Activated T-cell treated with anti-CD3 and anti-CD28 coated beads, Interleukin-2, amount 50 U/mL, for 24 hours (primary cell): ENCODE measurements around the gene KIAA1958.

Experiments
- DNase-seq: peaks from one replicate; pipeline ENCODE4 v3.0.0-alpha.2; 2020
- H3K27ac Mint-ChIP-seq: 2 replicates; pipeline ENCODE4 v1.8.0; 2020; ENCODE audit warnings: mild to moderate bottlenecking, mixed read lengths
- H3K27me3 Mint-ChIP-seq: 2 replicates; pipeline ENCODE4 v1.8.0; 2020; ENCODE audit warnings: mixed read lengths
- H3K36me3 Mint-ChIP-seq: 2 replicates; pipeline ENCODE4 v1.8.0; 2020; ENCODE audit warnings: low read depth, mixed read lengths
- H3K4me1 Mint-ChIP-seq: 2 replicates; pipeline ENCODE4 v1.8.0; 2020; ENCODE audit warnings: low read depth, mixed read lengths
- H3K4me3 Mint-ChIP-seq: 2 replicates; pipeline ENCODE4 v1.8.0; 2020; ENCODE audit warnings: mild to moderate bottlenecking, moderate library complexity, mixed read lengths
- H3K9me3 Mint-ChIP-seq: 2 replicates; pipeline ENCODE4 v1.8.0; 2020; ENCODE audit warnings: mixed read lengths

Gene KIAA1958

DNA sequence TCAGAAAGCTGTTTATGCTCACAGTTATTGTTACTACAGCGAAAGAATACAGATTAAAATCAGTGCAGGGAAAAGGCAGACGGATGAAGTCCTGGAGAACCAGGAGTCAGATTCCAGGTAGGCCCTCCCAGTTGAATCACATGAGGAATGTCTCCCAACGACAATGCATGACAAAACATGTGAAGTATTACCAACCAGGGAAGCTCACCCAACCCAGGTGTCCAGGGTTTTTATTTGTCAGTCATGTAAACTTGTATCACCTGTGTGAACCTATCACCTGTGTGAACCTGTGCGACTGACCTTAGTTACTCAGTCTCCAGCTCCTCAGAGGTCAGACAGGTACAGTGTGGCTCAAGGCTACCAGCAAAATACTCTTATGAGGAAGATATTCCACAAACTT lies 63.9 kb downstream of the KIAA1958 start:
- DNase-seq = no peak
- H3K9me3 Mint-ChIP-seq = no peaks in the 10 kb centered on the region
- no peak overlapping the region for H3K27ac Mint-ChIP-seq
- H3K36me3 Mint-ChIP-seq = no peaks in the 10 kb centered on the region
- H3K27me3 Mint-ChIP-seq = no peaks in the 10 kb centered on the region
- H3K4me1 Mint-ChIP-seq = peaks cover 10% of the 10 kb centered on the region
- H3K4me3 Mint-ChIP-seq = no peak overlapping the region

DNA sequence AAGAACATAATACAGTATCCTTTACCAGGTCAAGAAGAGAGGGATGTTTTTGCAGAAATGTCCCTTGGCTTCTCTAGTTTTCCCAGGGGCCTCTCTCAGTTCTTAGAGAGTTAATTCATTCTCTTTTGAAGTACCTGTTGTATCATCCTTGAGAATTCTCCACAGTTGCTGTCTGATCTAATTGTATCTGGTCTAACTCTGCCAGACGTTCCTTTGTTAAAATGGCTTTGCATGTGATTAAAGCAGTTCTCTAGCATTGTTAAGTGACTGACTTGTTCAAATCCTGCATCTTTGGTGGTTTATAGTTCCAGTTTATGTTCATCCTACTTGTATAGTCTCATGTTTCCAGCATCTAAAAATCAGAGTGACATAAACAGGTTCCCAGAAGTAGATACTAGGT lies 65.0 kb downstream of the KIAA1958 start:
- peaks cover 7% of the 10 kb centered on the region for H3K4me1 Mint-ChIP-seq
- no peaks in the 10 kb centered on the region for H3K9me3 Mint-ChIP-seq
- H3K27ac Mint-ChIP-seq = no peak overlapping the region
- H3K4me3 Mint-ChIP-seq = no peak overlapping the region
- DNase-seq = no peak
- H3K27me3 Mint-ChIP-seq = no peaks in the 10 kb centered on the region
- H3K36me3 Mint-ChIP-seq = no peaks in the 10 kb centered on the region

DNA sequence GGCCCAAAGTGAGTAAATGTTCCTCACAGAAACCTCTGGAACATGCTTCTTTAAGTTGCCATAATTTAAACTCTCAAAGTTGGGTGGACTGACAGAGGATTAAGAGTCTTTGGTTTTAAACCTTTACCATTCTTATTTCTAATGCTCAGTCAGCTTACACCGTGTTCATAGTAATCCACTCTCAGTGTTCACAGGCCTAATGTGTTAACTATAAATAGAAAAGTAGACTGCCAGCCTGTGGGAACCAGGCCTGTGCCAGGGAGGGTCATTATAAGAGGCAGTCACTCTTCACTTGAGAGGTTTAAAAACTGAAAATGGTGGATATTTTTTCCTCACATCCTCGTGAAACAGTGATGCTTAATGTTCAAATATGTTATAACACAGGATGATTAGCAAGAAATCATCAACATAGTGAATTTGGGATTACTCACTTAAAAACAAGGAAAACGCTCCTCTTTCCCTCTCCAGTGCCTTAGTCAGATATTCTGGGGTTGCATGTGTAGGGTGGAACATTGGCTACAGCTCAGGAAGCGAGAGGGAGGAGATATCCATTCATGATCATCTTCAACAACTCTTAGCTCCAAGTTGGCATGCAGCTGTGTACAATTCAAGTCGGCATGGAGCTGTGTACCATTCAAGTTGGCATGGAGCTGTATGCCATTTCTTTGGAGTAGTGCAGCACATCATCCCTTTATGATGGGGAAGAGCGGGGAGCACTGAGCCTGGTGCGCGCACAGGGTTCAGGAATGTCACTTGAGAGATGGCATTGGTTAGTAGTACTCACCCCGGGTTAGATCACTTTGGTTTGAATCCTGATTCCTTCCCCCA lies 65.8 kb downstream of the KIAA1958 start:
- H3K36me3 Mint-ChIP-seq = no peaks in the 10 kb centered on the region
- H3K27me3 Mint-ChIP-seq = no peaks in the 10 kb centered on the region
- peaks cover 6% of the 10 kb centered on the region for H3K4me1 Mint-ChIP-seq
- no peak overlapping the region for H3K27ac Mint-ChIP-seq
- H3K9me3 Mint-ChIP-seq = no peaks in the 10 kb centered on the region
- no peak for DNase-seq
- no peak overlapping the region for H3K4me3 Mint-ChIP-seq

DNA sequence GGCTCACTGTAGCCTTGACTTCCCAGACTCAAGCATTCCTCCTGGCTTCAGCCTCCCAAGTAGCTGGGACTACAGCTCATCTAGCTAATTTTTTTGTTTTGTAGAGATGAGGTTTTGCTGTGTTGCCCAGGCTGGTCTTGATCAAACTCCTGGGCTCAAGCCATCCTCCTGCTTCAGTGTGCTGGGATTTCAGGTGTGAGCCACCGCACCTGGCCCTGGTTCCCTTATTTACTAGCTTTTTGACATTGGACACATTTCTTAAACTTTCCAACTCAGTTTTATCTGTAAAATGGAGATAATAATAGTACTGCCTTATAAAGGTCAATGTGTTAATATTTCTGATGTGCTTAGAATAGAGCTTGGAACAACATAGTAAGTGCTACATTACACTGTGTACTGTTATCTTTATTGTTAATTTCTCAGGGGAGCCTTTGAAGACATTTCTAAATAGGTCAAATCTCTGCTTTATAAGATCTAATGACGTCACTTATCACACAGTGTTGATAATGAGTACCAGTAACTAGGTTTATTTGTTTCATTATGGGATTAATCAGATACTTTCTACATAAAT lies 66.7 kb downstream of the KIAA1958 start:
- no peak for DNase-seq
- peaks cover 6% of the 10 kb centered on the region for H3K4me1 Mint-ChIP-seq
- H3K36me3 Mint-ChIP-seq = no peaks in the 10 kb centered on the region
- no peaks in the 10 kb centered on the region for H3K27me3 Mint-ChIP-seq
- H3K9me3 Mint-ChIP-seq = no peaks in the 10 kb centered on the region
- no peak overlapping the region for H3K27ac Mint-ChIP-seq
- no peak overlapping the region for H3K4me3 Mint-ChIP-seq

DNA sequence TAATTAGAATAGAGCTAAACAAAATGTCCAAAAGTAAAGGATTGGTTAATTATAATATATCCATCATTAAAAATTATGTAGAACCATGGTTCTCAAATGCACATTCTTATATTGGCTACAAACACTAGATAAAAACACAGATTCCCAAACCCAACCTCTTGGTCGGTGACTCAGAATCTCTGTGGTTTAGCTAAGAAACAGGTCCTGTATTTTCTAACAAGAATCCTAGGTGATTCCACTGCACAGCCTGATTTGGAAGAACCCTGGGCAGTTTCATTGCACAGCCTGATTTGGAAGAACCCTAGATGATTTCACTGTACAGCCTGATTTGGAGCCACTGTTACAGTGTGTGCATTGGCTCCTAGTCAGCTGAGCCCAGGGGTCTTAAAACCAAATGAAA lies 67.9 kb downstream of the KIAA1958 start:
- Mint-ChIP-seq H3K4me3 (no peak overlapping the region), H3K4me1 (peaks cover 11% of the 10 kb centered on the region), H3K27me3 (no peaks in the 10 kb centered on the region), H3K27ac (no peak overlapping the region), H3K9me3 (no peaks in the 10 kb centered on the region), H3K36me3 (no peaks in the 10 kb centered on the region)
- no peak for DNase-seq

DNA sequence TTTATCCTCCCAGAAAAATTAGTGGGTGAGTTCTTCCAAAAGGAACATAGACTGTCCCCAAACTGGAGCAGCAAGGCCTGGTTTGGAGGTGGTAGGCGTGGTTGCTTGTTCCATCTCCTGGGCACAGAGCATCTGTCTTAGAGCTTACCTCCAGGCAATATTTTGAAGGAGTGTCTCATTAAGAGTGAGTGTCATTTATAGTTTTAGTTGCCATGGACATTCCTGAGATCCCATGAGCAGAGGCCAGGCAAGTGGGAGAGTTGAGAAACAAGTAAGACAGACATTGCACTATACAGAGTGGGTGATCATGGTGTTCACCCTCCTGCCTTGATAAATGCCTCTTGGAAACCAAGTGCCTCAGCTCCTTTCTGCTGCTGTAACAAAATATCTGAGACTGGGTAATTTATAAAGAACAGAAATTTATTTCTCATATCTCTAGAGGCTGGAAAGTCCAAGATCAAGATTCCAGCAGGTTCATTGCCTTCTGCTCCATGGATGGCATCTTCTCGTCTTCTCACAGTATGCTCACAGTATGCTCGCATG lies 68.5 kb downstream of the KIAA1958 start:
- Mint-ChIP-seq H3K27me3 (no peaks in the 10 kb centered on the region), H3K9me3 (no peaks in the 10 kb centered on the region), H3K27ac (no peak overlapping the region), H3K4me1 (peaks cover 12% of the 10 kb centered on the region), H3K36me3 (no peaks in the 10 kb centered on the region), H3K4me3 (no peak overlapping the region)
- DNase-seq = no peak

DNA sequence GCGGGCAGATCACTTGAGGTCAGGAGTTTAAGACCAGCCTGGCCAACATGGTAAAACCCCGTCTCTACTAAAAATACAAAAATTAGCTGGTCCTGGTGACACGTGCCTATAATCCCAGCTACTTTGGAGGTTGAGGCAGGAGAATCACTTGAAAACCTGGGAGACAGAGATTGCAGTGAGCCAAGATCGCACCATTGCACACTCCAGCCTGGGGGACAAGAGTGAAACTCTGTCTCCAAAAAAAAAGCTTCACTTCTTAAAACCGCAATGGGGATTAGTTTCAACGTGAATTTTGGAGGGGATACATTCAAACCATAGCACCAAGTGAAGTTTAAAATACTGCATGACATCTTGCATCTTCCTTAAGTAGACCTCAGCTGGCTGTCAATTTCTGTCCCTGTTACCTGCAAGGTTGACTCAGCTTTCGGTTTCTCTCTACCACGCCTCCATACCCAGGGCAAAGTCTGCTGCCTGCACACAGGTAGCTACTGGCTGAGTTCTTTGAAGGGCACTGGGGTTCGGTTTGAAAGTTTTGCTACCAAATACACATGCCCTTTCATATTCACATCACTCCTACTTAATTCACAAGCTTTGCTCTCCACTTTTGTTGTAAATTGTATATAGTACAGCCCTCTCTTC lies 69.3 kb downstream of the KIAA1958 start:
- Mint-ChIP-seq H3K36me3 (no peaks in the 10 kb centered on the region), H3K27me3 (no peaks in the 10 kb centered on the region), H3K4me1 (peaks cover 12% of the 10 kb centered on the region), H3K9me3 (no peaks in the 10 kb centered on the region), H3K4me3 (no peak overlapping the region), H3K27ac (no peak overlapping the region)
- no peak for DNase-seq

DNA sequence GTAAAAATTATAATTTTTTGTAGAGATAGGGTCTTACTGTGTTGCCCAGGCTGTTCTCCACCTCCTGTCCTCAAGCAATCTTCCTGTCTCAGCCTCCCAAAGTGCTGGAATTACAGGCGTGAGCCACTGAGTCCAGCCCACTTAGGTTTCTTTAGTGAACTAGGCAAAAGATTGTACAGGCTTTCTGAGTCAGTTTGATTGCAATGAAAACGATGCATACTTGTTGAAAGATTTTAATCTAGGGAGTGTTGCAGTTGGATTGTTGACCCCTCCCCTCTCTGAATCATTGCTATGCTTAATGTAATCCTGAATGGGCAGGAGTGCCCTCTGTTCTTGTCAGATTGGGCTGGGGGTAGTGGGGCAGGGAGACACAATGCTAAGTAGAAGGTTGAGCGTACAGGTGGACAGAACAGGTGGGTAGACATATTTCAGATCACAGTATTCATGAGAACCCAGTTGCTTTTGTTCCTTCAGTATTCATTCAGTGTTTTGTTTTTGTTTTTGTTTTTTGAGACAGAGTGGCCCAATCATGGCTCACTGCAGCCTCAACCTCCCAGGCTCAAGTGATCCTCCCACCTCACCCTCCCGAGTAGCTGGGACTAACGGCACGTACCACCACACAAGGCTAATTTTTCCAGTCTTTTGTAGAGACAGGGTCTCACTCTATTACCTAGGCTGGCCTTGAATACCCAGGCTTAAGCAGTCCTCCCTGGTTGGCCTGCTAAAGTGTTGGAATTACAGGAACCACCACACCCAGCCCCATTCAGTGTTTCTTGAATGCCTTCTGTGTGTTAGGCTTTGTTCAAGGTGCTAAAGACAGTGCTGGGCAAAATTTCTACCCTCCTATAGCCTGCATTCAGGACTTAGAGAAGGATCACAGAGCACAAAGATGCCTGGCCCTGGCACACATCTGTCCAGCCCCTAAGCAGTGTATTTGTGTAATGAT lies 70.1 kb downstream of the KIAA1958 start:
- no peak overlapping the region for H3K4me3 Mint-ChIP-seq
- no peaks in the 10 kb centered on the region for H3K27me3 Mint-ChIP-seq
- no peak for DNase-seq
- H3K27ac Mint-ChIP-seq = no peak overlapping the region
- H3K4me1 Mint-ChIP-seq = peaks cover 12% of the 10 kb centered on the region
- H3K9me3 Mint-ChIP-seq = no peaks in the 10 kb centered on the region
- no peaks in the 10 kb centered on the region for H3K36me3 Mint-ChIP-seq

DNA sequence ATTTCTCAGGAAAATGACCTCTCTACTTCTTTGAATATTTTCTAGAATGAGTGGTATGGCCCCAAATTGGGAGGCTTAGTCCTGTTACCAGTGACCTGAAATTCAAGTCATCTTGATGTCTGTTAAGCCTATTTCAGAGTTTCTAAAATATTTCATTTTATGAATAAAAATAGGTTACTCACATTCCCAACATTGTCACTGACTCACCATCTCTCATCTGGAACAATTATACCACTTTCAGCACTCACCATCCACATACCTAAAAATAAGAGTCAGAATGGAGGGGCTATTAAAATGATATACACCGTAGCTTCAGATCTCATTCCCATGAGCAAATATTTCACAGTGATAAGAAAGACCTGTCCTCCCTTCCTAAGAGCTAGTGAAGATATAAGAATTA lies 71.8 kb downstream of the KIAA1958 start:
- H3K27me3 Mint-ChIP-seq = no peaks in the 10 kb centered on the region
- no peak overlapping the region for H3K4me3 Mint-ChIP-seq
- no peaks in the 10 kb centered on the region for H3K9me3 Mint-ChIP-seq
- H3K36me3 Mint-ChIP-seq = no peaks in the 10 kb centered on the region
- no peak overlapping the region for H3K27ac Mint-ChIP-seq
- DNase-seq = no peak
- peaks cover 12% of the 10 kb centered on the region for H3K4me1 Mint-ChIP-seq

DNA sequence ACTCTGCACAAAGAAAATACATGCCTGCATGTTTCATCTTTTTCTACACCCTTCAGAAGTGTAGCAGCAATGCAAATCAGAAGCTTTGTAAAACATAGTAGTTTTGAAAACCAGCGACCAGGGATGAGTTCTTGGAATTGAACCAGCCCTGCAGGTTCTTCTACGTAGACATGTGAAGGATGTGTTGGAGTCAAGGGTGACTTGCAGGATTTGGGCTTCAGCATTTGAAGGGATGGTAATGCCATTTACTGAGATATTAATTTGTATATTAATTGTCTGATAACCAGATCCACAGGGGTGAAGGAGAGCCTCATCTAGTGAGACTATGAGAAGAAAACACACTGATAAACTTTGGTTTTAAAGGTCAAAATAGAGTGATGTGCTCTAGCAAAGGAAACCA lies 72.4 kb downstream of the KIAA1958 start:
- no peak for DNase-seq
- Mint-ChIP-seq H3K27me3 (no peaks in the 10 kb centered on the region), H3K9me3 (no peaks in the 10 kb centered on the region), H3K4me3 (no peak overlapping the region), H3K4me1 (peaks cover 12% of the 10 kb centered on the region), H3K27ac (no peak overlapping the region), H3K36me3 (no peaks in the 10 kb centered on the region)

DNA sequence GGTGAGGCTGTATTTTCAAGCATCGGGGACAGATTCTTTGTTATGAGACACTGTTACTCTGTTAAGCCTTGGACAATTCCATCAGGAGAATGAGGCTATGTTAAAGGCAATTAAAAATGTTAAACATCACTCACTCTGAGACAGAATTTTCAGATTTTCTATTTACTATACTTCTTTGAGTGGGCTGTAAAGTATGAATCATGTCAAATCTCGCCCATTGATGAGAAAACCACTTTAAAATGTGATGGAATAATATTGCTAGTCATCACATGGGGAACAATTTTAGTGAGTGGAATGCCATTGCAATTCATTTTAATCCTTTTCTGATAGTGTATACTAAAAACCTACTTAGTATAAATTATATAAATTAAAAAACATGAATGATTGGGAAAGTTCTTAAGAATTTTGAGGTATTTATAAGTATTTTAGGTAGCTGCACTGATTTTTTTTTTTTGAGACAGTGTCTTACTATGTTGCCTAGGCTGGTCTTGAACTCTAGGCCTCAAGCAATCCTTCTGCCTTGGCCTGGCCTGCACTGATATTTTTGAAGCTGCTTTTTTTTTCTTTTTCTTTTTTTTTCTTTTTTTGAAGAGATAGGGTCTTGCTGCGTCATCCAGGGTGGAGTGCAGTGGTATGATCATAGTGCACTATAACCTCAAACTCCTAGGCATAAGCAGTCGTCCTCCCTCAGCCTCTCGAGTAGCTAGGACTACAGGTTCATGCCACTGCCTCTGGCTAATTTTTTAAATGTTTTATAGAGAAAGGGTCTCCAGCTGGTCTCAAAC lies 73.2 kb downstream of the KIAA1958 start:
- Mint-ChIP-seq H3K9me3 (no peaks in the 10 kb centered on the region), H3K36me3 (no peaks in the 10 kb centered on the region), H3K4me3 (no peak overlapping the region), H3K4me1 (peaks cover 12% of the 10 kb centered on the region), H3K27me3 (no peaks in the 10 kb centered on the region), H3K27ac (no peak overlapping the region)
- DNase-seq = no peak

DNA sequence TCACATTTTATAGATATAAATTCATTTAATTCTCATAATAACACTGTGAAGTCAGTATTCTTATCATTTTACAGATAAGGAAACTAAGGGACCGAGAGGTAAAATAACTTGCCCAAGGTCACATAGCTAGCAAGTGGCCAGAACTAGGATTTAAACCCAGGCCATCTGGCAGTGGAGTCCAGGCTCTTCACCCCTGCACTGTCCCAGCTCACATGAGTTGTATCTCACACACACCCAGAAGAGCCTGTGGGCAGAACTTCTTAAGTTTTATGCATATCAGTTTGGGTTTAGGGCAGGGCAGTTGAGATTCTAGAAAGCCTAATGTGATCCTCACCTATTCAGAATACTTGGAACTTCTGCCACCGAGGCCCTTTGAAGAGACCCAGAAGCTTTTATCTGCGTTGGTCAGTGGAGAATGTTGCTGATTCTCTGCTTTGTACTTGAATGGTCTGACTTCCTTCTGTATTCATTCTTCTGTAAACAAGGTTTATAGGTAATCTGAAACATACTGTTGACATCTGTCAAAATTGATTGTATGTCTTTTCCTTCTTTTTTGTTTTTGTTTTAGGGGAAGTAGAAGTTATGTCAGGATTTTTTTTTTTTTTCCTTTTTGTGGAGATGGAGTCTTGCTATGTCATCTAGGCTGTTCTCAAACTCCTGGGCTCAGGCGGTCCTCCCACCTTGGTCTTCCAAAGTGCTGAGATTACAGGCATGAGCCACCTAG lies 75.8 kb downstream of the KIAA1958 start:
- Mint-ChIP-seq H3K9me3 (no peaks in the 10 kb centered on the region), H3K4me1 (peaks cover 5% of the 10 kb centered on the region), H3K27ac (no peak overlapping the region), H3K27me3 (no peaks in the 10 kb centered on the region), H3K4me3 (no peak overlapping the region), H3K36me3 (no peaks in the 10 kb centered on the region)
- DNase-seq = no peak

DNA sequence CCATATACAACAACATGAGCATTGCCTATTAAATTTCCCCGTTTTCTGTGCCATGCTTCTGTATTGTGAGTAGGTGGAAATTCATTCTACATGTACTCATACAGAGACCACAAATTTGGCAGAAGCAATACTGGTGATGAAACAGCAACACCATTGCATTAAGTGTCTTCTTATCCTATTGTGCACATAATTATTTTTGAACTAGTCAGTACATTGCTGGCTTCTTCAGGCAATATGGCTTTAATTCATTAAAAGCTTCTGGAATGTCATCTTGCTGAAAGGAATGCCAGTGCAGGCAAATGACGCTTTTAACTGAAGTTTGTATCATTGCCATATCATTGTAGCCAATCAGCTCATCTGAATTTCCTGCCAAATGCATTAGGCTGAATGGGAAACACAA lies 82.6 kb downstream of the KIAA1958 start:
- H3K27me3 Mint-ChIP-seq = no peaks in the 10 kb centered on the region
- no peak for DNase-seq
- no peaks in the 10 kb centered on the region for H3K9me3 Mint-ChIP-seq
- peaks cover under 1% of the 10 kb centered on the region for H3K36me3 Mint-ChIP-seq
- H3K4me1 Mint-ChIP-seq = peaks cover 5% of the 10 kb centered on the region
- no peak overlapping the region for H3K27ac Mint-ChIP-seq
- H3K4me3 Mint-ChIP-seq = no peak overlapping the region
